GM19193 (cell line): ENCODE results near the gene ESYT1.
A peak's percentile ranks its signal among the peaks of the same experiment; 100 is the strongest.

ENCODE experiments used
- POLR2A ChIP-seq: IDR thresholded peaks from 4 replicates; pipeline ENCODE4 v1.6.1; 2011; ENCODE audit not compliant: insufficient read depth, insufficient read length; ENCODE audit errors: extremely low read depth

ESYT1 gene

GRCh38 chr12:56129942-56130495 lies 2.0 kb downstream of the ESYT1 start:
- TF ChIP-seq POLR2A, result no peak

GRCh38 chr12:56130876-56131275 lies 2.8 kb downstream of the ESYT1 start:
- no peak for TF ChIP-seq POLR2A

- TF ChIP-seq POLR2A, result no peak
Measured at GRCh38 chr12:56134897-56135296, 6.8 kb downstream of the ESYT1 start.

GRCh38 chr12:56137853-56138571 lies 9.9 kb downstream of the ESYT1 start:
- TF ChIP-seq POLR2A, result no peak

- no peak for TF ChIP-seq POLR2A
Measured at GRCh38 chr12:56141946-56142784, 14.1 kb downstream of the ESYT1 start.

- TF ChIP-seq POLR2A, result no peak
Measured at GRCh38 chr12:56143217-56143616, 15.2 kb downstream of the ESYT1 start.

GRCh38 chr12:56143870-56144269 lies 15.8 kb downstream of the ESYT1 start:
- no peak for TF ChIP-seq POLR2A

GRCh38 chr12:56145217-56145616 lies 17.1 kb downstream of the ESYT1 start:
- no peak for TF ChIP-seq POLR2A

GRCh38 chr12:56146492-56147460 lies 18.7 kb downstream of the ESYT1 start:
- TF ChIP-seq POLR2A, result no peak

GRCh38 chr12:56150563-56150962 lies 22.5 kb downstream of the ESYT1 start:
- no peak for TF ChIP-seq POLR2A

- TF ChIP-seq POLR2A, result no peak
Measured at GRCh38 chr12:56151672-56152131, 23.6 kb downstream of the ESYT1 start.

- peak; percentile 87 for TF ChIP-seq POLR2A
Measured at GRCh38 chr12:56152132-56152755, 24.2 kb downstream of the ESYT1 start, which contains the start of gene MYL6B. Gene MYL6B (plus strand): TSS chr12:56152587. CDS start chr12:56153919, 1,332 bp downstream.

GRCh38 chr12:56152756-56153677 lies 24.9 kb downstream of the ESYT1 start:
- TF ChIP-seq POLR2A, result no peak
